ENCODE data around the gene SPATS2.

GRCh38 chr12:49364989-49365388 lies 2.3 kb upstream of the SPATS2 start:
- TF ChIP-seq POLR2AphosphoS5 (IDR thresholded peaks at IDR 0.05; ENCODE audit: low read depth, low read length) (no peak), REST (IDR thresholded peaks at IDR 0.05; ENCODE audit: insufficient read depth in 1 of 2, low read depth in 2 of 2, low read length in 2 of 2) (no peak)

All from PFSK-1 (cell line).